PFSK-1 (cell line): Measurements from ENCODE around the gene GINS3. TPM values are rescaled to one million over a fixed set of nuclear protein-coding genes. Genes with fewer than 3 reads are reported as not detected.

Source experiments
- FOXP2 ChIP-seq: optimal IDR thresholded peaks from 2 replicates; pipeline ENCODE3; 2011; ENCODE audit warnings: borderline replicate concordance, control low read depth, inconsistent platforms; ENCODE audit not compliant: insufficient read depth; ENCODE audit errors: extremely low read length, extremely low read depth
- POLR2AphosphoS5 ChIP-seq: IDR thresholded peaks from 2 replicates; pipeline ENCODE4 v1.6.1; 2012; ENCODE audit warnings: low read depth, mild to moderate bottlenecking, control low read depth, low read length, moderate library complexity
- SIN3A ChIP-seq: IDR thresholded peaks from 2 replicates; pipeline ENCODE4 v1.6.1; 2012; ENCODE audit warnings: mild to moderate bottlenecking, low read length, moderate library complexity, borderline replicate concordance; ENCODE audit not compliant: insufficient read depth
- TAF1 ChIP-seq: IDR thresholded peaks from 2 replicates; pipeline ENCODE4 v1.6.1; 2012; ENCODE audit warnings: low read length, control low read depth, borderline replicate concordance; ENCODE audit not compliant: insufficient read depth
- polyA plus RNA-seq: library from polyadenylated mRNA; unstranded; fragments of >200 nt; gene quantifications from one replicate; pipeline ENCODE4 v1.2.1, GENCODE V29; 2012; ENCODE audit warnings: low read depth, missing spikeins; ENCODE audit not compliant: insufficient read length
- TF ChIP-seq, protein P1 (sequence below), 2 experiments: IDR thresholded peaks; 2 replicates each; pipeline versions ENCODE4 v1.6.1 to v1.8.0; 2011 to 2012; ENCODE audit warnings: low read depth in 2 of 2, low read length in 2 of 2, control low read depth in 1 of 2, inconsistent platforms in 1 of 2, mild to moderate bottlenecking in 1 of 2, moderate library complexity in 1 of 2; ENCODE audit not compliant: insufficient read depth in 1 of 2

GINS3 gene
- 3.5 TPM for polyA plus RNA-seq

DNA sequence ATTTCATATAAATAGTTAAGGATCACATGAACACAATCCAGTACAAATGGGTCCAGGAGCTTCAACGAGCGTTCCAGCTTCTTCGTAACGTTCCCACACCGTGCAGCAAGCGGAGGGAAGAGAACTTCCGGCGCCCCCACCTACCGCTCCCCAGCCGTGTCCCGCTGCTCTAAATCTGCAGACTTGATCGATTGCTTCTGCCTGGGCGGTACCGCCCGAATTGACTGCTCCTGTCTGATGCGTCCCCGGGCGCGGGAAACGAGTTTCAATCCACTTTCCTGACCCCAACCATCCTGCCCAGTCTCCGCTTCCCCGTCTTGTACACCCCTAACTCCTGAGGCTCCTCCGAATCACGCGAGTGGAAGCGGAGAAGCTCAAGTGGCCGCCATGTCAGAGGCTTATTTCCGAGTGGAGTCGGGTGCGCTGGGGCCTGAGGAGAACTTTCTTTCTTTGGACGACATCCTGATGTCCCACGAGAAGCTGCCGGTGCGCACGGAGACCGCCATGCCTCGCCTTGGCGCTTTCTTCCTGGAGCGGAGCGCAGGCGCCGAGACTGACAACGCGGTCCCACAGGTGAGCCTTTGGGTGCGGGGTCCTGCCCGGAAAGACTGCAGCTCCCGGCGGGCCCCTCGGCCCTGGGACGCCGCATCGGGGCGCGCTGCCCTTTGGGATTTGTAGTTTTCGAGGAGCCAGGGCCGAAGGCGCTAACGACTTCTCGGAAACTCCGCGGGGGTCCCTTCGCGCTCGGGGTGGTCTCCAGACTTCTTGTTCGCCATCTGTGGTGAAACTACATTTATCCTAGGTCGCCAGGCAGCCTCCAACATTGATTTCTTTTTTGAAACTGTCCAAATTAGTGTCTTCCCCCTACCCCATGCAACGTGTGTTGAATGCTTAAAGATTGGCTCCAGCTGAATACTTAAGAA lies at the start of gene GINS3:
Gene GINS3 (plus strand): TSS at position 257 of the 923 bp plus-strand sequence. CDS start 131 bp downstream, at position 388.
- TF ChIP-seq, protein P1, sequence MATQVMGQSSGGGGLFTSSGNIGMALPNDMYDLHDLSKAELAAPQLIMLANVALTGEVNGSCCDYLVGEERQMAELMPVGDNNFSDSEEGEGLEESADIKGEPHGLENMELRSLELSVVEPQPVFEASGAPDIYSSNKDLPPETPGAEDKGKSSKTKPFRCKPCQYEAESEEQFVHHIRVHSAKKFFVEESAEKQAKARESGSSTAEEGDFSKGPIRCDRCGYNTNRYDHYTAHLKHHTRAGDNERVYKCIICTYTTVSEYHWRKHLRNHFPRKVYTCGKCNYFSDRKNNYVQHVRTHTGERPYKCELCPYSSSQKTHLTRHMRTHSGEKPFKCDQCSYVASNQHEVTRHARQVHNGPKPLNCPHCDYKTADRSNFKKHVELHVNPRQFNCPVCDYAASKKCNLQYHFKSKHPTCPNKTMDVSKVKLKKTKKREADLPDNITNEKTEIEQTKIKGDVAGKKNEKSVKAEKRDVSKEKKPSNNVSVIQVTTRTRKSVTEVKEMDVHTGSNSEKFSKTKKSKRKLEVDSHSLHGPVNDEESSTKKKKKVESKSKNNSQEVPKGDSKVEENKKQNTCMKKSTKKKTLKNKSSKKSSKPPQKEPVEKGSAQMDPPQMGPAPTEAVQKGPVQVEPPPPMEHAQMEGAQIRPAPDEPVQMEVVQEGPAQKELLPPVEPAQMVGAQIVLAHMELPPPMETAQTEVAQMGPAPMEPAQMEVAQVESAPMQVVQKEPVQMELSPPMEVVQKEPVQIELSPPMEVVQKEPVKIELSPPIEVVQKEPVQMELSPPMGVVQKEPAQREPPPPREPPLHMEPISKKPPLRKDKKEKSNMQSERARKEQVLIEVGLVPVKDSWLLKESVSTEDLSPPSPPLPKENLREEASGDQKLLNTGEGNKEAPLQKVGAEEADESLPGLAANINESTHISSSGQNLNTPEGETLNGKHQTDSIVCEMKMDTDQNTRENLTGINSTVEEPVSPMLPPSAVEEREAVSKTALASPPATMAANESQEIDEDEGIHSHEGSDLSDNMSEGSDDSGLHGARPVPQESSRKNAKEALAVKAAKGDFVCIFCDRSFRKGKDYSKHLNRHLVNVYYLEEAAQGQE (IDR thresholded peaks at IDR 0.05; ENCODE audit: insufficient read depth in 1 of 2, low read depth in 2 of 2, low read length in 2 of 2) = no peak
- TF ChIP-seq POLR2AphosphoS5 (peak; percentile 76; the same call in 1 of the 2 replicates), SIN3A (no peak), TAF1 (peak; percentile 44; the same call in 1 of the 2 replicates), FOXP2 (peak; percentile 40)

DNA sequence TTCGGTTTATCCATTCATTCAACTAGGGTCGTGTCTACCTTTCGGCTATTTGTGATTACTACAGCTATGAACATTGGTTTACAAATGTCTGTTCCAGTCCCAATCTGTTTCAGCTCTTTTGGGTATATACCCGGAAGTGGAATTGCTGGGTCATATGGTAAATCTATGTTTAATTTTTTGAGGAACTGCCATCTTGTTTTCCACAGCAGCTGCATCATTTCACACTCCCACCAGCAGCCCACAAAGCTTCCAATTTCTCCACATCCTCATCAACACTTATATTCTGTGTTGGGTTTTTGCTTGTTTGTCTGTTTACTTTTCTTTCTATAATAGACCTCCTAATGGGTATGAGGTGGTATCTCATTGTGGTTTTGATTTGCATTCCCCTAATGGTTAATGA lies 48.7 kb upstream of the GINS3 start:
- TF ChIP-seq POLR2AphosphoS5 = no peak
- TF ChIP-seq FOXP2 = no peak
- TF ChIP-seq, protein P1 (IDR thresholded peaks at IDR 0.05; ENCODE audit: insufficient read depth in 1 of 2, low read depth in 2 of 2, low read length in 2 of 2) = no peak
- no peak for TF ChIP-seq SIN3A
- no peak for TF ChIP-seq TAF1

DNA sequence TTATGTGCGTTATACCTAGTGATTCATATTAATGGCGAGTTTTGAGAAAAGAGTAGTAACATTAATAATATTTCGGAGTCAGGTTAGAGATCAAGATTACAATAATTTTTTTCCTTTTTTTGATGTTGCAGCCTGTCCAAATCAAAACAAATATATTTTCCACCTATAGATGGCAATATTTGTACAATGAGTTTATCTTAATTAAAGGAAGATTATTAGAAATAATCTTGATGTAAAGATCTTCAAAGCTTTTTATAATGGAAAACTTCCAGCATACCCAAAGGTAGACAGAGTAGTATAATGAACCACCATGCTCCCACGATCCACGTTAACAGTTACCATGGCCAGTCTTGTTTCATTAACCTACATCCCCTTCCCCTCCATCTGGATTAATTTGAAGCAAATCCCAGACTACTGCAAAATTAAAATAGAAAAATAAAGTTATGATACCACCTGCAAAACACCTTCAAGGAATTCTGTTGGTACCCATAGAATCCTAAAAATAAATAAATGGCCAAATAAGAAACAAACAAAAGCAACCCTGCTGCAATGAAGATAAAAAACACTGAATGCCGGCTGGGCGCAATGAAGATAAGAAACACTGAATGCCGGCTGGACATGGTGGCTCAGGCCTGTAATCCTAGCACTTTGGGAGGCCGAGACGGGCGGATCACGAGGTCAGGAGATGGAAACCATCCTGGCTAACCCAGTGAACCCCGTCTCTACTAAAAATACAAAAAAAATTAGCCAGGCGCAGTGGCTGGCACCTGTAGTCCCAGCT lies 46.5 kb upstream of the GINS3 start:
- TF ChIP-seq TAF1 = no peak
- no peak for TF ChIP-seq POLR2AphosphoS5
- TF ChIP-seq FOXP2 = no peak
- no peak for TF ChIP-seq SIN3A
- TF ChIP-seq, protein P1 (IDR thresholded peaks at IDR 0.05; ENCODE audit: insufficient read depth in 1 of 2, low read depth in 2 of 2, low read length in 2 of 2) = no peak

DNA sequence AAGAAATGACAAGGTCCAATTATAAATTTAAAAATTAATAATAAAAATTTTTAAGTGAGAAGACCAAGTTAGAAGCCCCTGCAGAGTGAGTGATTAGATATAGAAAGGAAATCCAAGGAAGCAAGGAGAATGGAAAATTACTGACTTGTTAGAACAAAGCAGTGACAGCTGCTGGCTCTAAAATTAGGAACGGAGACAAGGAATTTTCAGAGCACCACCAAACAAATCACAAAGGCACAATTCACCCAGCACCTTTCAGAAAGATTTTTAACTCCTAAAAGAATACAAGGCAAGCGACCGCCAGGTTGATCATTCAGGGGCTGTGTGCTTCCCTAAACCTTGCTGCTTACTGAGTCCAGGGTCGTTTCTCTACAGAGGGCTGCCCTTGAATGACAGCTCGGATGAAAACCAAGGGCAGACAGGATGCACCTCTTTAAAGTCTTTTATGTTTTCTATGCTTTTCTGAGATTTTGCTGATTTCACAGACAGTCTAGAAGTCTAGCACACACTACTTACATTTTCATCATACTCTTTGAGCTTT lies 45.4 kb upstream of the GINS3 start:
- TF ChIP-seq POLR2AphosphoS5 (no peak), FOXP2 (no peak), SIN3A (no peak), TAF1 (no peak)
- TF ChIP-seq, protein P1 (IDR thresholded peaks at IDR 0.05; ENCODE audit: insufficient read depth in 1 of 2, low read depth in 2 of 2, low read length in 2 of 2) = no peak
